ENCODE results near the gene AADAT.

Gene AADAT

DNA sequence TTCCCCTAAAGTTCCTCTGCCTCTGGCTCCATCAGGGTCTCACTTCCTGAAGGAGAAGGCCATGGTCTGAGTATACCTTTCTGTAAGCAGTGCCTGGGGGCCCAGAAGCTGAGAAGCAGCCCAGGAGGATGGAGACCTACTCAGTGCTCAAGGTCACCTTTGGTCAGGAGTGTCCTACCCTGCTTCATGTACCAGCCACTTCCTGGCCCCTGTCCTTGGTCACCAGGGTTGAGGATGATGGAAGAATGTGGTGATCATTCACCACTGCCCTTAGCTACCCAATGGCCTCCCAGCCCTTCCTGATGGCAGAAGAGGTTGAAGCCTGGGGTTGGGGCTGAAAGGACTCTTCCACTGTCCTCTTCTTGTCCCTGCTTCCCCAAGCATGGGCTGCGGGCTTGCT lies 54.5 kb downstream of the AADAT start:
- Histone ChIP-seq H3K9me3 (ENCODE audit: insufficient read depth, low read length) (no peaks in the 10 kb centered on the region), H3K4me1 (ENCODE audit: insufficient read depth, insufficient read length) (no peaks in the 10 kb centered on the region), H3K27me3 (ENCODE audit: insufficient read depth, insufficient read length) (no peaks in the 10 kb centered on the region), H3K4me3 (ENCODE audit: insufficient read length, low read depth) (no peak overlapping the region), H3K36me3 (ENCODE audit: insufficient read depth, insufficient read length, low read length) (no peaks in the 10 kb centered on the region), H3K9ac (ENCODE audit: insufficient read length, low read depth) (no peak overlapping the region)
- no peak for DNase-seq (ENCODE audit: low read depth, low spot score)
- TF ChIP-seq YY1 (IDR thresholded peaks at IDR 0.05; ENCODE audit: insufficient read depth, insufficient read length) (no peak), SUZ12 (IDR thresholded peaks at IDR 0.05; ENCODE audit: extremely low read depth, insufficient read depth, insufficient read length) (no peak), ZNF274 (IDR thresholded peaks at IDR 0.05; ENCODE audit: low read depth, low read length) (no peak)

DNA sequence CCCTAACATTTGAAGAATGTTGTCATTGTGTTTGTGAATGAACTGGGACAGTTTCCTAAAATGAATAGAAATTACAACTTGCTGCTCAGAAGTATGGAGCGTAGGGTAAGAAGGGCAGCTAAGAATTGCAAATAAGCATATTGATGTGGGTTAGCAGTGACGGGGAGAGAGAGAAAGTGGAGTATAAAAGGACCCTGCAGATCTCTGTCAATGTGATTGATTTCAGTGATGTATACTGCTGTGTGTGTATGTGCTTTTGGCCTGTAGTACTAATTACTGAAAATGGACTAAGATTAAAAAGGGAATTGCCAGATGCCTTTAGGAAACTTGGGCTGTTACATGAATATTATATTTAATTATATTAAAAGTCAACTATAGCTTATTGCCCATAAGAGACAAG lies 55.8 kb downstream of the AADAT start:
- Histone ChIP-seq H3K9ac (ENCODE audit: insufficient read length, low read depth) (no peak overlapping the region), H3K4me3 (ENCODE audit: insufficient read length, low read depth) (no peak overlapping the region), H3K9me3 (ENCODE audit: insufficient read depth, low read length) (no peaks in the 10 kb centered on the region), H3K36me3 (ENCODE audit: insufficient read depth, insufficient read length, low read length) (no peaks in the 10 kb centered on the region), H3K27me3 (ENCODE audit: insufficient read depth, insufficient read length) (peaks cover 2% of the 10 kb centered on the region), H3K4me1 (ENCODE audit: insufficient read depth, insufficient read length) (no peaks in the 10 kb centered on the region)
- no peak for TF ChIP-seq SUZ12 (IDR thresholded peaks at IDR 0.05; ENCODE audit: extremely low read depth, insufficient read depth, insufficient read length)
- TF ChIP-seq ZNF274 (IDR thresholded peaks at IDR 0.05; ENCODE audit: low read depth, low read length), result no peak
- TF ChIP-seq YY1 (IDR thresholded peaks at IDR 0.05; ENCODE audit: insufficient read depth, insufficient read length), result no peak
- DNase-seq (ENCODE audit: low read depth, low spot score), result no peak

DNA sequence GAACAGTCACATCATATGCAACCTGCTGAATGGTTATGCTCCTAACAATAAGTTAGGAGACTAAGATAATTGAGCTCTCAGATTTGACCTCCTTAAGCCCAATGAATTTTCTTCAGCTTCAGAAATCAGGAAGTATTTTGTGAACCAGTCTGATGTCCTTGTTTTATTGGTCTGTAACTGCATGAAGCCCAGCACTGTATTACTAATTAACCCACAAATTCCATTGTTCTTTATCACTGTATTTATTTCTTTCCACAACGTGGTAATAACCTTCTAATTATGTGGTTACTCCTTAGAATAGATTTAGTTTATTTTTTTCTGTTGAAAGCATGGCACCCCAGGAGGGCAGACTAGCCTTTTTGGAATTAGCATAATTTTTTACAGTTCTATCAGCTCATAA lies 59.6 kb downstream of the AADAT start:
- DNase-seq (ENCODE audit: low read depth, low spot score), result no peak
- TF ChIP-seq ZNF274 (IDR thresholded peaks at IDR 0.05; ENCODE audit: low read depth, low read length), result no peak
- no peak for TF ChIP-seq YY1 (IDR thresholded peaks at IDR 0.05; ENCODE audit: insufficient read depth, insufficient read length)
- TF ChIP-seq SUZ12 (IDR thresholded peaks at IDR 0.05; ENCODE audit: extremely low read depth, insufficient read depth, insufficient read length), result no peak

DNA sequence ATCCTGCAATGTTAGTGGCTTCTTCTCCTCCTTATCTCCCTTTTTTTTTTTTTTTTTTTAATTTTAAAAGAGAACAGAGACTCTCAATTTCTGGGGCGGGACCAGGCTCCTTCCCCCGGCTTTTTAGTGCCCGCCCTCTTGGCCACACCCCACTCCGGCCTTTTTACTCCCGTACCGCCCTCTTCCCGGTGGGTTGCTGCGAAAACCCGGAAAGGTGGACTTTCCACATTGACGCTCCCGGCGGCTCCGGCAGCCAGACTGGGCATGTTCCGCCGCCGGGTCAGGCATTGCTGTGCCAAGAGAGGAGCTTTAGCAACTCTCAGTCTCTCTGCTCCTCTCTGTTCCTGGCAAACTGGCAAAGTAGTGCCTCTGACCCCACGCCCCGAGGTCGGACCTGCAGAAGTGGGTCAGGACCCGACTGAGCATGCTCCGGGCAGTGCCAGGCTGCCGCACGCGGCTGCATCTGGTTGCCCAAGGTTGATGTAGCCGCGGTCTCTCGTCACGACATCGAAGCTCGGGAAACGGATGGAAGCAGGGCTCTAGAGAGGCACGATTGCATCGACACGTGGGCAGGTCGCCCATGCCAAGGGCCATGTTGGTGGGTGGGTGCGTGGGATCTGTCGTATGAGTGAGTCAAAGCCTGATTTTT lies 62.5 kb downstream of the AADAT start:
- peak overlapping the region; percentile 81 for H3K4me3 ChIP-seq (ENCODE audit: insufficient read length, low read depth)
- no peaks in the 10 kb centered on the region for H3K9me3 ChIP-seq (ENCODE audit: insufficient read depth, low read length)
- TF ChIP-seq ZNF274 (IDR thresholded peaks at IDR 0.05; ENCODE audit: low read depth, low read length), result no peak
- TF ChIP-seq YY1 (IDR thresholded peaks at IDR 0.05; ENCODE audit: insufficient read depth, insufficient read length), result no peak
- no peak for TF ChIP-seq SUZ12 (IDR thresholded peaks at IDR 0.05; ENCODE audit: extremely low read depth, insufficient read depth, insufficient read length)
- DNase-seq (ENCODE audit: low read depth, low spot score), result peak; percentile 85
- H3K4me1 ChIP-seq (ENCODE audit: insufficient read depth, insufficient read length), result peaks cover 3% of the 10 kb centered on the region
- H3K27me3 ChIP-seq (ENCODE audit: insufficient read depth, insufficient read length), result peaks cover 27% of the 10 kb centered on the region
- no peaks in the 10 kb centered on the region for H3K36me3 ChIP-seq (ENCODE audit: insufficient read depth, insufficient read length, low read length)
- H3K9ac ChIP-seq (ENCODE audit: insufficient read length, low read depth), result peak overlapping the region; percentile 56

More for the DNA sequence above, 59.6 kb downstream of the AADAT start:
- Histone ChIP-seq H3K27me3 (ENCODE audit: insufficient read depth, insufficient read length) (peaks cover 20% of the 10 kb centered on the region), H3K9ac (ENCODE audit: insufficient read length, low read depth) (no peak overlapping the region), H3K4me1 (ENCODE audit: insufficient read depth, insufficient read length) (peaks cover 3% of the 10 kb centered on the region), H3K9me3 (ENCODE audit: insufficient read depth, low read length) (no peaks in the 10 kb centered on the region), H3K36me3 (ENCODE audit: insufficient read depth, insufficient read length, low read length) (no peaks in the 10 kb centered on the region), H3K4me3 (ENCODE audit: insufficient read length, low read depth) (no peak overlapping the region)

DNA sequence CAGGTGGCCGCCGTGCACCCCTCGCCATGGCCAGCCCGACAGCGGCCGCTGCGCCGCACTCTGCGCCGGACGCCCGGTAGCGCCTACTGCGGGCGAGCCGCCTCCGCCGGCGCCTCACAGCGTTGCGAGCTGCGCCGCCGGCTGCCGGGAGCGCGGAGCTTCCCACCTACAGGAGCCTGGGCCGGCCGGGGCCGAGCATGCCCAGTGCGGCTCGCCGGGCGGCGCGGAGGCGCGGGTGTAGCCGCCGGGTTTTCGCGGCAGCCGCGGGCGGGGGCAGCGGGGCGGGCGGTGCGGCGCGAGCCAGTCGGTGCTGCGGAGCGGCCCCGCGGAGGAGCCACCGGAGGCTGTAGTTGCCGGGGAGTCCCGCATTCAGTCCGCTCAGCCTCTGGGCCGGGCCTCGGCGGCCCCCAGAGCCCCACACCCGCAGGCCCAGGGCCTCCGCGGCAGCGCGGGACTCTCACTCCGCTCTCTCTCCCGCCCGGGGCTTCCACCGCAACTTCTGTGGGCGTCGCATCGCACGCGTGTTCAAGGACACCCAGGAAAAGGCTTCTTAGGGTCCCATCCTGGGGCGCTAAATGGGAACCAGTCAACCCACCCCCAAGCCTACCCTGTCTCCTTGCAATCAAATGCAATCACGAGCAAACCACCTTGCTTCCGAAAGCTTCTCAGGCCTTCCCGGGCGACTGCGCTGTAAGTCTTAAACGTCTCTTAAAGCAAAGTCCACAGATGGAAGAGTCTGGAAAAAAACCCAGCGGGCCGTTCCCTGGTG lies 63.3 kb downstream of the AADAT start, which contains the start of gene MFAP3L:
MFAP3L (minus strand) TSS at position 143 of the 769 bp plus-strand sequence. CDS start 20,518 bp downstream, outside the sequence.
- peak; percentile 80 for DNase-seq (ENCODE audit: low read depth, low spot score)
- peak within 1 kb of the TSS; percentile 81 for H3K4me3 ChIP-seq (ENCODE audit: insufficient read length, low read depth)
- peak within 1 kb of the TSS; percentile 85 for H3K9ac ChIP-seq (ENCODE audit: insufficient read length, low read depth)

DNA sequence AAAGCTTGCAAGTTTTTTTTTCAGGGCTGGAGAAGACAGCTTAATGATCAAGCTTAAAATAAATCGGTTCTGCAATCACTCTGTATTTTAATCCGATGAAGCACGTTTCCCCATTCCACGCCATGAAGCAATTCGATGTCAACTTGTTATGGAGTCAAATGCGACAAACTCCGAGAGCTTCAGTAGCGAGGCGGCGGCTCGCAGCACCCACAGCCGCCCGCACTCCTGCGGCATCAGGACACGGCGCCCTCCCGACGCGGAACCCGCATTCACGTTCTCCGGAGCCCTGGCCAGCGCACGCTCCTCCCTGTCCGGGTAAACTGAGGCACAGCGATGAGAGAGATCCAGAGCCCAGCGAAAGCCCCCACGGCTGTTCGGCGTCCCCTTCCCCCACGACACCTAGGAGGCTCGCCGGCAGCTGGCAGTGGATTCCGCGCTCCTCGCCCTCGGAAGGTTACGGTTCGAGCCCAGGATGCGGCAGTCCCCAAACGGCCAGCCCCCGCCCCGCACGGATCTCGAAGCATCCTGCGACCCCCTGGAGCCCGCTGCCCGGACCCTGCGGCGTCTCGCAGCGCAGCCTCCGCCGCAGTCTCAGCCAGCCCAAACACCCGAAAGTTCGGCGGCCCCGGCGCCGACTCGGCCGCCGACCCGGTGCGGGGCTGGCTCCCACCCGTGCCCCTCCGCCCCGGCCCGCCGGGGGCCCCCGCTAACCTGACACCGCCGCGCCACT lies 64.1 kb downstream of the AADAT start:
- Histone ChIP-seq H3K4me1 (ENCODE audit: insufficient read depth, insufficient read length) (peaks cover 3% of the 10 kb centered on the region), H3K36me3 (ENCODE audit: insufficient read depth, insufficient read length, low read length) (no peaks in the 10 kb centered on the region), H3K27me3 (ENCODE audit: insufficient read depth, insufficient read length) (peaks cover 27% of the 10 kb centered on the region), H3K9ac (ENCODE audit: insufficient read length, low read depth) (peak overlapping the region; percentile 82), H3K4me3 (ENCODE audit: insufficient read length, low read depth) (peak overlapping the region; percentile 81), H3K9me3 (ENCODE audit: insufficient read depth, low read length) (no peaks in the 10 kb centered on the region)
- DNase-seq (ENCODE audit: low read depth, low spot score), result no peak
- TF ChIP-seq ZNF274 (IDR thresholded peaks at IDR 0.05; ENCODE audit: low read depth, low read length) (no peak), SUZ12 (IDR thresholded peaks at IDR 0.05; ENCODE audit: extremely low read depth, insufficient read depth, insufficient read length) (no peak)

More for the DNA sequence above, 63.3 kb downstream of the AADAT start, which contains the start of gene MFAP3L:
- Histone ChIP-seq H3K9me3 (ENCODE audit: insufficient read depth, low read length) (no peaks in the 10 kb centered on the region), H3K36me3 (ENCODE audit: insufficient read depth, insufficient read length, low read length) (no peaks in the 10 kb centered on the region), H3K4me1 (ENCODE audit: insufficient read depth, insufficient read length) (peaks cover 3% of the 10 kb centered on the region), H3K27me3 (ENCODE audit: insufficient read depth, insufficient read length) (peaks cover 27% of the 10 kb centered on the region)
- TF ChIP-seq SUZ12 (IDR thresholded peaks at IDR 0.05; ENCODE audit: extremely low read depth, insufficient read depth, insufficient read length) (no peak), ZNF274 (IDR thresholded peaks at IDR 0.05; ENCODE audit: low read depth, low read length) (no peak), YY1 (IDR thresholded peaks at IDR 0.05; ENCODE audit: insufficient read depth, insufficient read length) (no peak)
